H1 (cell line): Measurements from ENCODE around the gene WWP2.

Experiments
- HDAC2 ChIP-seq, 2 experiments: fragments of 300-600 bp in 1 of 2; sonication (generic) in 1 of 2; IDR thresholded peaks; 2 replicates each; pipeline ENCODE4 v1.6.1; 2011 to 2012; ENCODE audit warnings: low read depth in 2 of 2, low read length in 2 of 2, mild to moderate bottlenecking in 2 of 2, moderate library complexity in 2 of 2, borderline replicate concordance in 1 of 2, inconsistent platforms in 1 of 2
- MAFK ChIP-seq: IDR thresholded peaks from 2 replicates; pipeline ENCODE4 v1.6.1; 2012; ENCODE audit warnings: low read depth, mild to moderate bottlenecking, improper control_type of control experiment, low read length
- POLR2A ChIP-seq, 2 experiments: IDR thresholded peaks; 1 replicate in 1 of 2; 2 replicates in 1 of 2; pipeline ENCODE4 v1.6.1; 2011; ENCODE audit warnings: low read depth in 2 of 2, low read length in 2 of 2, mild to moderate bottlenecking in 2 of 2; ENCODE audit errors: control extremely low read depth in 1 of 2
- TBP ChIP-seq: IDR thresholded peaks from 2 replicates; pipeline ENCODE4 v1.6.1; 2011; ENCODE audit warnings: low read depth, low read length, improper control_type of control experiment
- TF ChIP-seq, protein P1 (sequence below), 3 experiments: IDR thresholded peaks; 1 replicate in 2 of 3; 2 replicates in 1 of 3; pipeline versions ENCODE4 v1.5.1 to v1.6.1; 2011; ENCODE audit warnings: low read length in 3 of 3, mild to moderate bottlenecking in 3 of 3, inconsistent platforms in 2 of 3, low read depth in 1 of 3, moderate library complexity in 1 of 3; ENCODE audit not compliant: insufficient read depth in 1 of 3; ENCODE audit errors: control extremely low read depth in 1 of 3

DNA sequence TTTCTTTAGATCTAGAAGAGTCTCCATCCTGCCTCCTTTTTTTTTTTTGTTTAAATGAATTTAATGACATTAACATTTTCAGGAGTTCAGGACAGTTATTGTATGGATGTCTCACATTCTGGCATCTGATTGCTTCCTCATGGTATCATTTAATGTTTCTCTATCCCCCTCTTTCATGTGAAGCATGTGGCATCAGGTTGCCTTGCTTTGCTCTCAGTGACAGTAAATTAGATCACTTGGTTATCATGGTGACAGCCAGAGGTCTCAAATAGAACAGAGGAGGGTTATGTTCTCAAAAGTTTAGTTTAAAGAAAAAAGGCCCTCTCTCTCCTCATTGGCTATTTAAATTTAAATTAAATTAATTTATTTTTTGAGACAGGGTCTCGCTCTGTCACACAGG is 74.1 kb downstream of the WWP2 start:
- TF ChIP-seq, protein P1, sequence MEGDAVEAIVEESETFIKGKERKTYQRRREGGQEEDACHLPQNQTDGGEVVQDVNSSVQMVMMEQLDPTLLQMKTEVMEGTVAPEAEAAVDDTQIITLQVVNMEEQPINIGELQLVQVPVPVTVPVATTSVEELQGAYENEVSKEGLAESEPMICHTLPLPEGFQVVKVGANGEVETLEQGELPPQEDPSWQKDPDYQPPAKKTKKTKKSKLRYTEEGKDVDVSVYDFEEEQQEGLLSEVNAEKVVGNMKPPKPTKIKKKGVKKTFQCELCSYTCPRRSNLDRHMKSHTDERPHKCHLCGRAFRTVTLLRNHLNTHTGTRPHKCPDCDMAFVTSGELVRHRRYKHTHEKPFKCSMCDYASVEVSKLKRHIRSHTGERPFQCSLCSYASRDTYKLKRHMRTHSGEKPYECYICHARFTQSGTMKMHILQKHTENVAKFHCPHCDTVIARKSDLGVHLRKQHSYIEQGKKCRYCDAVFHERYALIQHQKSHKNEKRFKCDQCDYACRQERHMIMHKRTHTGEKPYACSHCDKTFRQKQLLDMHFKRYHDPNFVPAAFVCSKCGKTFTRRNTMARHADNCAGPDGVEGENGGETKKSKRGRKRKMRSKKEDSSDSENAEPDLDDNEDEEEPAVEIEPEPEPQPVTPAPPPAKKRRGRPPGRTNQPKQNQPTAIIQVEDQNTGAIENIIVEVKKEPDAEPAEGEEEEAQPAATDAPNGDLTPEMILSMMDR (IDR thresholded peaks at IDR 0.05; ENCODE audit: control extremely low read depth in 1 of 3, insufficient read depth in 1 of 3, low read depth in 1 of 3, low read length in 3 of 3) = no peak
- no peak for TF ChIP-seq HDAC2 (IDR thresholded peaks at IDR 0.05; ENCODE audit: borderline replicate concordance in 1 of 2, low read depth in 2 of 2, low read length in 2 of 2)
- TF ChIP-seq TBP = no peak
- TF ChIP-seq POLR2A (IDR thresholded peaks at IDR 0.05; ENCODE audit: control extremely low read depth in 1 of 2, low read depth in 2 of 2, low read length in 2 of 2) = no peak
- no peak for TF ChIP-seq MAFK
